ENCODE results near the gene NID1. TPM values are rescaled to one million over a fixed set of nuclear protein-coding genes. Genes with fewer than 3 reads are reported as not detected.

NID1 gene
- total RNA-seq, 1 donor from 2014 or later = 186 TPM

DNA sequence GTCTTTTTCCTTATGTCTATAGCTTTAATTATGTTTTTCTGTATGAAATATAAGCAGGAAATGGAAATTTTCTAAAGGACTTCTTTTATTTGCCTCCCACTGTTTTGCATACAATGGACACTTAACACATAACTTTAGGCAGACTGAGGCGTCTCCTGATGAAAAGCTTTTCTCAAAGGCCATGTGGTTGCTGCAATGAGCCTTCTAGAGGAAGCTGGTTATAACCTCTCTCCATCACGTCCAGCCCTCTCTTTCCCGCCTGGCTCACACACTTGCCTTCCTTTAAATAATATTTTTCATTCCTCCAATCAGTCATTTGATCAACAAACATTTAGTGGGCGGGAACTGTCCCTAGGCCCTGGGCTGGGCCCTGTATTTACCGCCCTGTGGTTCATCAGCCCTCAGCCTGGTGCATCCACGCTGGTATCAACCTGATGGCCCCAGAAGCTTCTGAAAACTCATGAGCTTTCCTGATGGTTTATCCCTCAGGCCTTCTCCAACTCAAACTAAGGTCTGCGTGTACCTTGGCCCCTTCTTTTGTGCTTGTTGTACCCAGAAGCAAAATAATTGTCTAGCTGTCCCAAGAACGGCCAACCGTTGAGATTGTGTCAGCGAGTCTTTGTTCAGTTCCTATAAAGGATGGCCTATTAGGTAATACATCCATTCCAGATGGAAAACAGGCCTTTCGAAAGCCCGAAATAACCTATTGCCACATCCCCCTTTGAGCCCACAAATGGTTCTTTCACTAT is 122.8 kb downstream of the NID1 start:
- H3K4me3 Mint-ChIP-seq (ENCODE audit: unreplicated experiment) = no peak overlapping the region

DNA sequence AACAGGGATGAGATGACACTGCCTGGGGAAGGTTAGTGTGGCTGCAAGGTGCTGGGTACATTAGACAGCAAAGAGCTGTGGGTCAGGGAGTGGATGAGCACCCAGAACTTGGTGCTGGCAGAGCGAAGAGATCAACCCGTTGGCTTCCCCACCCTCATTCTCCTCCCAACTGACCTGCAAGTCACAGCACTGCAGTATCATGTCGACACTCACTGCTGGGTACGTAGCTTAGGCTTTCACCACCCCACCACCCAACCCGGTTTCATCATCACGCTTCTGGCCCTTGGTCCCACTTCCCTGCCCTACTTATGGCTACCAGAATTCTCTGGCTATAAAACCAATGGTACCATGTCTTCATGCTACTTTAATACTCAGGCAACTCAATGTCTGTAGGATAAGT is 124.6 kb downstream of the NID1 start:
- Mint-ChIP-seq H3K27me3 (ENCODE audit: unreplicated experiment) (peaks cover 3% of the 10 kb centered on the region), H3K4me1 (ENCODE audit: unreplicated experiment) (peaks cover 14% of the 10 kb centered on the region), H3K9me3 (ENCODE audit: unreplicated experiment) (no peaks in the 10 kb centered on the region), H3K27ac (ENCODE audit: unreplicated experiment) (no peak overlapping the region), H3K36me3 (ENCODE audit: low read depth, unreplicated experiment) (no peaks in the 10 kb centered on the region), H3K4me3 (ENCODE audit: unreplicated experiment) (no peak overlapping the region)
- TF ChIP-seq, protein P1, sequence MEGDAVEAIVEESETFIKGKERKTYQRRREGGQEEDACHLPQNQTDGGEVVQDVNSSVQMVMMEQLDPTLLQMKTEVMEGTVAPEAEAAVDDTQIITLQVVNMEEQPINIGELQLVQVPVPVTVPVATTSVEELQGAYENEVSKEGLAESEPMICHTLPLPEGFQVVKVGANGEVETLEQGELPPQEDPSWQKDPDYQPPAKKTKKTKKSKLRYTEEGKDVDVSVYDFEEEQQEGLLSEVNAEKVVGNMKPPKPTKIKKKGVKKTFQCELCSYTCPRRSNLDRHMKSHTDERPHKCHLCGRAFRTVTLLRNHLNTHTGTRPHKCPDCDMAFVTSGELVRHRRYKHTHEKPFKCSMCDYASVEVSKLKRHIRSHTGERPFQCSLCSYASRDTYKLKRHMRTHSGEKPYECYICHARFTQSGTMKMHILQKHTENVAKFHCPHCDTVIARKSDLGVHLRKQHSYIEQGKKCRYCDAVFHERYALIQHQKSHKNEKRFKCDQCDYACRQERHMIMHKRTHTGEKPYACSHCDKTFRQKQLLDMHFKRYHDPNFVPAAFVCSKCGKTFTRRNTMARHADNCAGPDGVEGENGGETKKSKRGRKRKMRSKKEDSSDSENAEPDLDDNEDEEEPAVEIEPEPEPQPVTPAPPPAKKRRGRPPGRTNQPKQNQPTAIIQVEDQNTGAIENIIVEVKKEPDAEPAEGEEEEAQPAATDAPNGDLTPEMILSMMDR (IDR thresholded peaks at IDR 0.05; ENCODE audit: unreplicated experiment) = no peak
- no peak for DNase-seq (ENCODE audit: low spot score)

More for the DNA sequence above, 122.8 kb downstream of the NID1 start:
- TF ChIP-seq, protein P1 (IDR thresholded peaks at IDR 0.05; ENCODE audit: unreplicated experiment) = no peak
- Mint-ChIP-seq H3K4me1 (ENCODE audit: unreplicated experiment) (peaks cover 14% of the 10 kb centered on the region), H3K36me3 (ENCODE audit: low read depth, unreplicated experiment) (no peaks in the 10 kb centered on the region), H3K27me3 (ENCODE audit: unreplicated experiment) (peaks cover 3% of the 10 kb centered on the region), H3K9me3 (ENCODE audit: unreplicated experiment) (no peaks in the 10 kb centered on the region), H3K27ac (ENCODE audit: unreplicated experiment) (no peak overlapping the region)
- DNase-seq (ENCODE audit: low spot score) = no peak

DNA sequence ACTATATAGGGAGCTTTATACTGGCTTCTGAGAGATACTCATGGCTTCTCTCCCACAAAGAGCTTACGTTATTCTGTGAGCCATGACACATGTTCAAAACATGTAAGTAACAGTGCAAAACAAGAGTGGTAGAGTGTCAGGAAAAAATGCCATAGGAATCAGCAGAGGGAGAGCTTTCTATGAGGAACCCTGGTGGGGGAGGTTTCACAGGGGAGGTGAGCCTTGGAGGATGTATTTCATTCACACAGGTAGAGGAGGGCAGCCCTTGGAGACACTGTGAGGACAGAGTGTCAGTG is 125.5 kb downstream of the NID1 start:
- H3K4me3 Mint-ChIP-seq (ENCODE audit: unreplicated experiment) = no peak overlapping the region
- no peak overlapping the region for H3K27ac Mint-ChIP-seq (ENCODE audit: unreplicated experiment)
- no peaks in the 10 kb centered on the region for H3K36me3 Mint-ChIP-seq (ENCODE audit: low read depth, unreplicated experiment)
- peaks cover 14% of the 10 kb centered on the region for H3K4me1 Mint-ChIP-seq (ENCODE audit: unreplicated experiment)
- peaks cover 3% of the 10 kb centered on the region for H3K27me3 Mint-ChIP-seq (ENCODE audit: unreplicated experiment)
- DNase-seq (ENCODE audit: low spot score) = no peak
- H3K9me3 Mint-ChIP-seq (ENCODE audit: unreplicated experiment) = no peaks in the 10 kb centered on the region
- TF ChIP-seq, protein P1 (IDR thresholded peaks at IDR 0.05; ENCODE audit: unreplicated experiment) = no peak

DNA sequence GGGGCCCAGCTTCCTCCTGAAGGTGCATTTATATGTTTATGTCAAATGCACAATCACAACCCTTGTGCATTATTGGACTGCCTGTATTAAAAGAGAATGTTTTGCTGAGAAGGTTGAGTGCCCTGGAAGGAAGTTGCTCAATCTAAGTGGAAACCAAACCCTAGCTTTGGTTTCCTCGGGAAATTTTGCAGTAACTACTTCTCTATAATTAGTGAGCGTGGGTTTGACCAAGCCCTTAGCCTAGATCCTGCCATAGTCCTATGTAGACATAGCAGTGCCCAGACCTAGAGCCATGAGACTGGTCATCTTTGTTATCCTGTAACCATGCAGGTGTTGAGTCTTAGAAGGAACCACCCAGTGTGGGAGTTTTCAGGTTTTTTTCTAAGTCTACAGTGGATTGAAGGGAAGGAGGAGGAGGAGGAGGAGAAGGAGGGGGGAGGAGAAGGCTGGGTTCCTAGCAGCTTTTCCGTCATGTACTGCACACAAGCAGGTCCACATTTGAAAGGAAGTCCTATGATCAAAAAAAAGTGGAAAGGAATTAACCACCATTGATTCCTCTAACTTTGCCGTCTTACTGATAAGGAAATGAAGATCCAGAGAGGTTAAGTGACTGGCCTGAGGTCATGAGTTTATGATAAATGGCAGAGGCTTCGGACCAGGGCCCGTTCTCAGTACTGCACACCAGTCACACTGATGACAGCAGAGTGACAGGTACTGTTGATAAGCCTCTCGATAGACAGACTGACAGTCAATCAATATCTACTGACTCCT is 126.0 kb downstream of the NID1 start:
- no peaks in the 10 kb centered on the region for H3K36me3 Mint-ChIP-seq (ENCODE audit: low read depth, unreplicated experiment)
- H3K27me3 Mint-ChIP-seq (ENCODE audit: unreplicated experiment) = peaks cover 3% of the 10 kb centered on the region
- no peak overlapping the region for H3K4me3 Mint-ChIP-seq (ENCODE audit: unreplicated experiment)
- H3K9me3 Mint-ChIP-seq (ENCODE audit: unreplicated experiment) = no peaks in the 10 kb centered on the region
- TF ChIP-seq, protein P1 (IDR thresholded peaks at IDR 0.05; ENCODE audit: unreplicated experiment) = no peak
- no peak overlapping the region for H3K27ac Mint-ChIP-seq (ENCODE audit: unreplicated experiment)
- DNase-seq (ENCODE audit: low spot score) = no peak
- H3K4me1 Mint-ChIP-seq (ENCODE audit: unreplicated experiment) = peaks cover 15% of the 10 kb centered on the region

DNA sequence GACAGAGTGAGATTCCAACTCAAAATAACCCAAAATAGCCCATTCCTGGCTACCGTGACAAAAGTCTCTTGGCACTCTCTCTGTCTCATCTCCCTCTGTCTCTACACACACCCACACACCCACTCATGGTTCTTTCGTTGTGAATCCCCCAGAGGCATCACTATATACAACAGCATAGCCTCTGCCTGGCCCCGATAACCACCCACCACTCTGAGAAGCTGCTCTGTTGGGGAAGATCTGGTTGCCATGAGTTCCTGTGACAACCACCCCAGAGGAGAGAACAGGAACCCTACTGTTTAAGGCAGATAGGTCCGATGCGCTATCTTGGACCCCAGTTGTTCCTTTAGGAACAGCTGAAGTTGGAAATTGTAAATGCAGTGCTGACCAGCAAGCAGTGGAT is 127.8 kb downstream of the NID1 start:
- Mint-ChIP-seq H3K4me1 (ENCODE audit: unreplicated experiment) (peaks cover 17% of the 10 kb centered on the region), H3K27ac (ENCODE audit: unreplicated experiment) (no peak overlapping the region), H3K9me3 (ENCODE audit: unreplicated experiment) (no peaks in the 10 kb centered on the region), H3K27me3 (ENCODE audit: unreplicated experiment) (peaks cover 4% of the 10 kb centered on the region), H3K4me3 (ENCODE audit: unreplicated experiment) (no peak overlapping the region), H3K36me3 (ENCODE audit: low read depth, unreplicated experiment) (no peaks in the 10 kb centered on the region)
- no peak for DNase-seq (ENCODE audit: low spot score)
- TF ChIP-seq, protein P1 (IDR thresholded peaks at IDR 0.05; ENCODE audit: unreplicated experiment) = no peak

Data from endothelial cell (in vitro differentiated cells).